HG02970 (cell line): ENCODE measurements around the gene C1QTNF1.
"Not testable (repeated sequence)": the region's sequence is repeated elsewhere in the genome, so short reads cannot be mapped to it uniquely, and the experiment has no call there.

Experiments
- ATAC-seq: cut with Tn5 transposase; IDR thresholded peaks from one replicate; pipeline ENCODE4 v1.9.1; 2021; ENCODE audit warnings: mild to moderate bottlenecking, moderate library complexity, moderate number of reproducible peaks; ENCODE audit not compliant: unreplicated experiment, low FRiP score

Gene C1QTNF1

DNA sequence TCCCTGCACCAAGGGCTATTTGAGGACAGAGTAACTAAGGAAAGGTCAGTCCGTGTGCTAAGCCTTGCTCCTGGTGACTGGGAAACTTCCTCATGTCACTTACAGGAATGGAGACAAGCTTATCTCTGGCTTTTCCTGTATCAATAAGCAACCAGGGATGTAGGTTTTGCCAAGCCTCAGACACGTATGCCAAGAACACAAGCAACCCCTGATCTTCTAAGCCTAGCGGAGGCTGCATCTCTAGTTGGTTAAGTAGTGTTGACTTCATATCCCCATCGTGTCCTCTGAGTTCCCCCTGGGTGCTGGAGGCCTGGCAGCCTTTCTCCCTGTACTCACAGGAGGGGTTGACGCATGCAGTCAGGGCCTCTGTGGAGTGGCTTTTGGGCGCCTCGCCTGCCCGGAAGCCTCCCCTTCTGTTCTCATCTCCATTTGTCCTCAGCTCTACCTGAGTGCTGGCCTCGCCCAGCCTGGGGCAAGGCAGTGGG, 1.4 kb upstream of the C1QTNF1 start:
- ATAC-seq, result no peak

DNA sequence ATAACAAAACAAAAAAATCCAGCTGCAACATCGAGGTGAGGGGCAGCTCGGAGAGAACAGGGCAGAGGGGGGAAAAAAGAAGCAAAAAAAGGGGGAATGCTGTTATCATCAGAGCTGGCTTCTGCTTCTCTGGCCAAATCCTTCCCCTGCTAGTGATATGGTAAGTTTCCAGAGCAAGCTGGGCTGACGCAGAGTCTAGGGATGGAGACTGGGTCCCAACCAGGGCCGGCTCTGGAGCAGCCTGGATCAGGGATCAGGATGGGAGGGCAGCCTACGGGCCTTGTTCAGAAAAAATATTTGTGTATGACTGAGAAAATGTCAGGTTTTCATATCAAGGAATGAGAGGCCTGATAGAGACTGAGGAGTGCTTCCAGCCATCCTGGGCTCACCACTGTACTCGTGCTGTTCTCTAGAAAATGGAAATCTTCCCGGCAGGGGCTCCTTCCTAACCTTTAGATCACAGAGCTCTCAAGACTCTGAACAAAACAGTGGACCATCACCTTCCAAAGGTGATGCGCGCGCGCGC, 726 bp upstream of the C1QTNF1 start:
- no peak for ATAC-seq

DNA sequence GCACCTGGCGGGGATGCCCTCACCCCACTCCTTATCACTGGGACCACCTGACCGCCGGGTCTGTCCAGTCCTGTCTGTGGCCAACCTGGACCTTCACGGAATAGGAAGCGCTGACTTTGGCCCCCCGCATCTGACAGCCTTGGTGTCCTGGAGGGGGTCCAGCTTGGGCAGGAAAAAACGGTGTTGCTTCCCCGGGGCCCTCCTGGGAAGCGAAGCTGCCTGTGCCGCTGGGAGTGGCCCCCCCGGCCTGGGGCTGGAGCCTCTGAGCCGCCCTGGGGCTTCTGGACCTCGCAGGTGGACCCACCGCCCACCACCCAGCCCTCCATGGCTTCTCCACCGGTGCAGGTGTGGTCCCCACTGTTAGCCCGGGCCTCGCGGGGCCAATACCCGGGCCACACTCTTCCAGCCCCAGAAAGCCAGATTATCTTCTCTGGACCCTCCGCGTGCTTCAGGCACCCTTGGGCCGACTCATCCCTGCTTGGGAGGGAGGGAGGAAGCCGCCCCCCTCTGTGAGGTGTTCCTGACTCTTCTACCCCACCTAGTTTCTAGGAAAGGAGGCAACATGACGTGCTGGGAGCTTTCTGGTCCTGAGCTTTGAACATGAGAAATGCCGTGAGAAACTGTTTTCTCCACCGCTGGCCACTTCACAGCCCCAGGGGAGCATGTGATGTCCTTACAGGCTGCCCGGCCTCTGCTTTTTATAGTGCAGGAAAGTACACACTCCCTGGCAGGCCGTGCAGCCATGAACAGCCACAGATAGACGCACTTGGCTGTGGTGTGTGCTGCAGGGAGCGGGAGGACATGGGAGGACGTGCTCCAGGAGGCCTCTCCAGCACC, 1.1 kb downstream of the C1QTNF1 start:
- no peak for ATAC-seq

DNA sequence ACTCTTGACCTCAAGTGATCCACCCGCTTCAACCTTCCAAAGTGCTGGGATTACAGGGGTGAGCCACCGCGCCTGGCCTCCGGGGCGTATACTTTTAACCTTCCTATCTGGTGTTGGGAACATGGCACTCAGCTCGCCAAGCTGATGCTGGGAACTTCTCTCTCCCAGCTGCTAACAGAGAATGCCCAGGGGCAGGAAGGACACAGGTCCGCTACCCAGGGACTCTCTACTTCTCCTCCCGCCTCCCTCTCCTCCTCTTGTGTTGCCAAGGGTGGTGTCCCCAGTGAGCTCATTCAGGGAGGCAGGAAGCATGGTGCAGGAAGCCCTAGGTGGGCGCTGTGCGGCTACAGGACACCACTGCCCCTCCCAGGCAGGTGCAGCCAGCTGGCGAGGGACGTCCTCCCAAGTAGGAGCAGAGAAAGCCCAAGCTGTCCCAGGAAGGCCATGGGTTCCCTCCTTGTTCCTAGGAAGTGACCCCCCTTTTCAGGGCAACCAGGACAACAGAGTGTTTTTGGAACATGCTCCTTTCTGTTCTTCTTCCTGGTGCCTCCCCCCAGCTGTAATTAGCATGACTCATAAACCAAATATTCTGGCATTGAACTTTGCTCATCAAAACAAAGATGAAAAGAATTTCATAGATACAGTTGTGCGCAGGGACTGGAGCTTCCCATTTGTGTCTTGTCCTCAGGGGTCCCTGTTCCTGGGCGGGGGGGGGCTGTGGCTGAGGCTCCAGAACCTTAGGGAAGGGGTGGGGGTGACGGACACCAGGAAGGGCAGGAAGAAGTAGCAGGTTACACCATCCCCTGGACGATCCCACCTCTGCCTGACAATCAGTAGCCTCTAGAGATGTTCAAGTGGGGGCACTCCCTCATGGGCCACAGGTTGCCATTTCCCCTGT, 2.7 kb downstream of the C1QTNF1 start:
- no peak for ATAC-seq

DNA sequence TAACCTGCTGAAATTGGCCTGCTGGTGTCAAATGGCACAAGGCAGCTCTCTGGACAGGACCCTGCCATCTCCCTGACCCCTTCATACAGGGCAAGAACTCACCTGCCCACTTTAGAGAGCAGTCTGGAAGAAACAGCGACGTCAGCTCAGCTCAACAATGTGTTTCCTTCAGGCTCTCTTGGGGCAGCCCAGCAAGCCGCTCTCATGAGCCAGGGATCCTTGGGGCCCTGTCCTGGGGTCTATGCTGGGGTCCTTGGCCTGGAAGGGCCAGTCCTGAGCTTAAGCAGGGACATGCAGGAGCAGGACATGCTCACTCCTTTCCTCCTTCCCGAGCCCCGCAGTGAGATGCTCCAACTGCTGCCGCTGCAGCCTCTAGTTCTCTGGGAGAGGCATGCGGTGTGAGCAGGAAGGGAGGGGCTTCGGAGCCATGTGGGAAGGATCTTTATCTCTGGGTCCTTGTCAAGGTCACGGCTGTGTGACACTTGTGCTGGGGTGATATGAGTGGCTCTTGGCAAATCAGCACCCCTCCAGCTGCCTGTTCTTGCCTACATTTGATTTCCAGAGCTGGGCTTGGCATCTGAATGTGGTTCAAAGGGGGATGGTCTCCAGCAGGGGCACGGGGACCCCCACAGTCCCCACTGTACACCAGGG, 3.4 kb downstream of the C1QTNF1 start:
- ATAC-seq, result no peak

DNA sequence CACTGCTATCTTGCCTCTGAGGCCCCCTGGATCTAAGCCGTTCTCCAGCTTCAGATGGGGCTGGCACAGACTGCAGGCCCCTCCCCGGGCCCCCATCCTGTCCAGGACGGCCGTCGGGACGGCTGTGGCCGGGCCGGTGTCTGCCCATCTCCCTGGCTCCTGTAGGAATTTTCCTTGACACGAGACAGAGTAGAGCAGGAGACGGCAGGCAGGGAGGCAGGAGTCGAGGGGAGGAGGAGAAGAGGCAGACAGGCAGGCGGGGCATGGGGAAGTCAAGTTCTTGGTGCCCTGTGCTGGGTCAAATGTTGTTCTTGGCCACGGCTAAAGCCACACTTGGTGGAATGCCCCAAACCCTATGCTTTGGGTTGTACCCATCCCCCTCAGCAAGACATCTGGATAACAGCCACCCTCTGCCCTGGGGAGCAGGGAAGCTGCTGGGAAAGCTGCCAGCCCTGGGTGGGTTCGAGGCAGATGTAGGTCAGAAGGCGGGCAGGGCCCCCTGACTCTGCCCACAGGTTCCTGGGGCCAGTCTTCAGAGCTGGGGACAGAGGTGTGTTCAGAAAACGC, 4.0 kb downstream of the C1QTNF1 start:
- no peak for ATAC-seq

DNA sequence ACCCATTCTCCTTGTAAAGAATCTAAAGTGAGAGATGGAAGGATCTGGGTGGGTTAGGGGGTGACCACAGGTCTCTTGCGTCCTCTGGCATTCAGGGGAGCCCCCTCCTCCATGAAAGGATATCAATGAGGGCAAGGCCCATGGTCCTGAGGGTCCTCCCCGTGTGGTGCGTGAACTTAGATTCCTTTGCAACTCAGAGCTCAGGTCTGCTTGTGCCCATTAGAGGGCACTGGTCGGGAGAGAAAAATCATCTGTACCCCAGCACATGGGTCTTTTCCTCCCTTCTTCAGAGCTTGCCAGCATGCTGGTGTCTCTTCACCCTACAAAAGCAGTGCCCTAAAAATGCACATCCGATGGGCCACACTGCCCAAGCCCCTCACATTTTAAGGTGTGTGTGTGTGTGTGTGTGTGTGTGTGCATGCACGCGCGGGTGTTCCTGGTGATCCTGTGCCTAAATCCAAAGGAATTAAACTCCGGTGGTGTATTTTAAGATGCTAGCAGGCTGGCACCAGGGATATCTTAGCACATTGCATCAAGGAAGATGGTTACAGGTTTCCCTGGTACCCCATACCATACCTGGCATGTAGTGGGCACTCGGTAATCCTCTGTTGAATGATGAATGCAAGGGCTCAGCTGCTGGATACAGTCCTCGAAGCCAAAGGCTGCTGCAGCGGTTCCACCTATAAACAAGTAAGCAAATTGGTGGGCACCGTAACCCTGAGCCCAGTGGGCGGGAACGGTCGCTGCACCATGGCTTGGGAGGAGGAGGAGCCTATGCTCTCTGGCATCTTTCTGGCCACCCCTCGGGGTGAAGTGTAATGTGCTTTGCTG, 4.7 kb downstream of the C1QTNF1 start:
- ATAC-seq, result no peak

DNA sequence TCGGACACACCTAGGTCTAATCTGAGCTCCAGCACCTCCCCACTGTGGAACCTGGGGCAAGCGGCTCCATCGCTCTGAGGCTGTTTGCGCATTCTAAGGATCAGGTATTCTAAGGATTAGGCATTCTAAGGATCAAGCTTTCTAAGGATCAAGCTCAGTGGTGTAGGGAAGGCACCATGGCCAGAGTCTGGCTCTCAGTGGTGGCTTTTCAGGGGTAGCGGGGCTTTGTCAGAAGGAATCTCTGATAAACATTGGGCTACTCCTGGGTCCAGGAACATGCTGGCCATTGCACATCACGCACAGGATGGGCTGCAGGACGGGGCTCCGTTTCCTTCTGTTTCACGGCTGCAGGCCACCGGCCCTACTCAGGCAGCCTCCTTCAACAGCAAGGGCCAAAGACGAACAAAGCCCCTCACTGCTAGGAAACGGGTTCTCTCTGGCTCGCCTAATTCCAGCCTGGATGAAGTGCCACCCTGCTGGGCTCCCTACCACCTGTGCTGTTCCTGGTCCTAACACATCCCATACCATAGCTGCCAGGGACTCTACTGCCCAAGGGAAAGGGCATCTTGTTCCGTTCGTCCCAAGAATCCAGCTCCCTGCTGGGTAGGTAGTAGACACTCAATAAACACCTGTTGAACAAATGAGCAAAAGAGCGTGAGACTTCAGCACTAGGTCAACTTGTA, 5.5 kb downstream of the C1QTNF1 start:
- no peak for ATAC-seq

DNA sequence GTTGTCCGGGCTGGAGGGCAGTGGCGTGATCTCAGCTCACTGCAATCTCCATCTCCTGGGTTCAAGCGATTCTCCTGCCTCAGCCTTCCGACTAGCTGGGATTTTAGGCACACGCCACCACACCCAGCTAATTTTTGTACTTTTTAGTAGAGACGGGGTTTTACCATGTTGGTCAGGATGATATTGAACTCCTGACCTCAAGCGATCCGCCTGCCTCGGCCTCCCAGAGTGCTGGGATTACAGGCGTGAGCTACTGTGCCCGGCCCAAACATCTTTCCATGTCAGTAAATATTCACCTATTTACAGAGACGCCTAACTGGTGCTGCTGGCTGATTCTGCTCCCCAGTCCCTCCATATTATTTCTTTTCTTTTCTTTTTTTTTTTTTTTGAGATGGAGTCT, 6.7 kb downstream of the C1QTNF1 start:
- ATAC-seq, result not testable (repeated sequence)

DNA sequence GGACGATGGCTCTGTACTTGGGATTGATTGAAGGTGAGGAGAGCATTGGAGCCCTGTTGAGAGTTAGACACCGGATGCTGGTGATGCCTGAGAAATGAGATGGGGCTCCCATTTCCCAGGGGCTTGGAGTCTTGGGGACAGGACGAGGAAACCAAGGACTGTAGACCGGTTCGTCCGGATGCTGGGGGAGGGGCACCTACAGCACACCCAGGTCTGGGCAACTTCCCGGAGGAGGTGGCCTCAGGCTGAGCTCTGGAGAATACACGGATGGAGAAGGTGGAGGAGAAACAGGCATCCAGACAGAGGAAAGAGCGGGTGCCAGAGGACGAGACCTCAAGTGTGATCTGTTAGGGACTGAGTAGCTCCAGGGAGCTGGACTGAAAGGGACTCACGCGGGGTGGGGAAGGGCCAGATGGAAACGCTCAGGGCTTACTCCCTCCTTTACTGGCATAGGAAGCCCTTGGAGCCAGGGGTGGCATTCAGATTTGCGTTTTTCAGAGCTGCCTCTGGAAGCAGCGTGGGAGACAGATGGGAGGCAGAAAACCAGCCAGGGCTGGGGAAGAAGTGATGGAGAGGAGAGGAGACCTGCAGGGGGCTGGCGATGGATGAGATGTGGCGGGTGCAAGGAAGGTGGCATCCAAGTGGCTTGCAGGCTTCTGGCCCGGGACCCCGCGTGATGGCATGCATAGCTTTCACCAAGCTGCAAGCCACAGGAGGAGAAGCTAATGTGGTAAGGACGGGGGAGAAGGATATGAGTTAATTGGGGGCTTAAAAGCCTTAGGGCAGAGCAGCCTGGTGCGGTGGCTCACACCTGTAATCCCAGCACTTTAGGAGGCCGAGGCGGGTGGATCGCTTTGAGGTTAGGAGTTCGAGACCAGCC, 8.3 kb downstream of the C1QTNF1 start:
- no peak for ATAC-seq

DNA sequence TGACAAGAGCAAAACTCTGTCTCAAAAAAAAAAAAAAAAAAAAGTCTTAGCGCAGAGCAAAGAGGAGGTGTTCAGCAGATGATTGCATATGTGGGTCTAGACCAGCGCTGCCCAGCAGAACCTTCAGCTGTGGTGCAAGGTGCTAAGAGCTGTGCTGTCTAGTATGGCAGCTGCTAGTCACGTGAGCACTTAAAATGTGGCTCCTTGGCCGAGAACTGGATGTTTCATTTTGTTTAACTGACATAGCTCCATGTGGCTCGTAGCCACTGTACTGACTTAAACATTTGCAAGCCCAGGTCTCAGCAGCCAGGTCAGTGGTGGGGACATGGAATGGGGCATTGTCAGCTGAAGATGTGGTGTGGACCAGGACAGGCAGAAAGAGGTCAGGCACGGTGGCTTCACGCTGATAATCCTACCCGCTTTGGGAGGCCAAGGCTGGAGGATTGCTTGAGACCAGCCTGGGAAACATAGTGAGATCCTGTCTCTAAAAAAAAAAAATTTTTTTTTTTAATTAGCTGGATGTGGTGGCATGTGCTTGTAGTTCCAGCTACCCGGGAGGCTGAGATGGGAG, 9.2 kb downstream of the C1QTNF1 start:
- ATAC-seq, result no peak

DNA sequence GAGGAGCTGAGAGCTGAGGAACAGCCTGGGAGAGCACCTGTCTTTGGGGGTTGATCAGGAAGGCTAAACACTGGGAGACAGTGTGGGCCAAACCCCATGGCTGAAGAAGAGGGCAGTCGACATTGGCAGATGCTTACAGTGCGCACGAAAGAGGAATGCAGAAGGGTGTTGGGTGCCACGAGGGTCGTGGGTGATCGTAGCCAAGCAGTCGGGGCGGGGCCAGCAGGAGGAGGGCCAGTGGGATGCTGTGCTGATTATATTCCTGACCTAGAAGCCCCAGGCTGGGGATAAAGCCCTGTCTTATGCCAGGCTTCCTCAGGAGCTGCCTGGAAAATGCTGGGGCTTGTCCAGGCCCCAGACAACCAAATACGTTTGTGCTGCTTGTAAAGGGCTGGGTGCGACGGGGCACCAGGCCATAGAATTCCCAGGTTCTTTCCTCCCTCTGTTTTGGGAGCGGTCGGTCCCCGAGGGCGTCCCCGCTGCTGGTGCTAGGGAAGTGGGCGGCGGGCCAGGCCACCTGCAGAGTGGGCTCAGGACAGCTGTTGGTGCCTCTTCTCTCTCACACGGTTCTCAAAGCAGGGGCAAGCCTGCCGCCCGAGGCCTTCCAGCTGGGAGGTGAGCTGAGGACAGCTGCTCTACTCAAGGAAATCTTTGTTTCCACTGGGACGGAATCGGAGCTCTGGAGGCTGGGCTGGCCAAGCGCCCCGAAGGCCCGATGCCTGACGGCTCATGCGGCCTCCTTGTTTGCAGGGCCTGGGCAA, 10.0 kb downstream of the C1QTNF1 start:
- ATAC-seq, result no peak

DNA sequence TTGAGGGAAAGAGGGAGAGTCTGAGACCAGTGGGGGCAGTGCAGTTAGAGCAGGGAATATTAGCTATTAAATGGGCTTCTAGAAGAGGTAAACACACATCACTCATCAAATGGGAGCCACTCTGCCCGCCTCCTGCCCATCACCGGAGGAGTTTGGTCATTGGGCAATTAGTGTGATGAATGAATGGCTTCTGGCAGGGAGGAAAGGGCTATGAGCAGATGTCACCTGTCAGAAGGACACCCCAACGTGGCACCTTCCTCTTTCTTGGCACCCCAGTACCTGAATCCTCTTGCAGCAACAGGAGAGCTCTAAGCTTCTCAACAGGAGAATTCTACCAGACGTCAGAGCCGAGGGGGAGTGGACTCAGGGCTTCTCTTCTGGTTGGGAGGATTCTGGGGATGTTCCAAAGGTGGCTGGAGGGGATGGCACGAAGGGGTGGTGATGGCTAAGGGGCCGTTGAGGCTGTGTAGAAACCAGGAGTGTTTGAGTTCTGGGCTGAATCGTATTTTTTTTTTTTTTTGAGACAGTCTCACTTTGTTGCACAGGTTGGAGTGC, 11.0 kb downstream of the C1QTNF1 start:
- no peak for ATAC-seq

DNA sequence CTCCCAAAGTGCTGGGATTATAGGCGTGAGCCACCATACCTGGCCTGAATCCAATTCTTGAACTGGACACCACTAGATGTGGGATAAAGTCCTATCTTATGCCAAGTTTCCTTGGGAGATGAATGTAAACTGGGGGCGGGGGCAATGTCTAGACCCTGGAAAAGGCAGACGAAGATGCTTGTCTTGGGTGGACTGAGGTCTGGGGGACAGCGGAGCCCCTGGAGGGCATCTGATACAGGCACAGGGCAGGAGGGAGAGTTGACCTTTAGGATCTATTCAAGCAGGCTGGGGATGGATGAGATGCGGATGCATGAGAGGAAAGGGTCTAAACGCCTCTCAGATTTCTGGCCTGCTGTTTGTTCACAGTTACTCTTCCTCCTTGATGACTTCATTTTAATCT, 11.7 kb downstream of the C1QTNF1 start:
- no peak for ATAC-seq

DNA sequence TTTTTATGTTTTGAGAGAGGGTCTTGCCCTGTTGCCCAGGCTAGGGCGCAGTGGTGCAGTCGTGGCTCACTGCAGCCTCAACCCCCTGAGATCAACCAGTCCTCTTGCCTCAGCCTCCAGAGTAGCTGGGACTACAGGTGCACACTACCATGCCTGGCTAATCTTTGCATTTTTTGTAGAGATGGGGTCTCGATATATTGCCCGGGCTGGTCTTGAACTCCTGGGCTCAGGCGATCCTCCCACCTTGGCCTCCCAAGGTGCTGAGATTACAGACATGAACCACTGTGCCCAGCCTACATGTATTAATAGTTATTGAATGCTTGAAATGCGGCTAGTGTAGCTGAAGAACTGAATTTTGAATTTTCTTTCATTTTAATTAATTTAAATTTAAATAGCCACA, 12.2 kb downstream of the C1QTNF1 start:
- no peak for ATAC-seq

DNA sequence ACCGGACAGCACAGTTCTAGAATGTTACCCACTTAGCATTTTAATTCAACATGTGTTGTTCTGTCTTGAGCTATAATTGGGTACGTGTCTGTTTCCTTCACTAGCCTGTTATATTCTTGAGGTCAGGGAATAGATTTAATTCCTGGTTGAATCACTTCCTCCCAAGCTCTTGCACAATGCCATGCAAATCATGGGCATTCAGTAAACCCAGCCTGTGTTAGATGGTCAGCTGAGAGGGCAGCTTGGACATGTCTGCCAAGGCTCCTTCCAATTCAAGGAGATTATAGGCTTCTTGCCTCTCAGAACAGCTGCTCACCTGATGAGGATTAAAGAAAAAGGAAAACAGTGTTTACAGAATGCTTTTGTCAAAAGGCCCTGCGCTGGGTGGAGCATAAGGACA, 12.6 kb downstream of the C1QTNF1 start:
- no peak for ATAC-seq
